GM23338 (cell line): ENCODE data around the gene NLGN1. TPM values are rescaled to one million over a fixed set of nuclear protein-coding genes. Genes with fewer than 3 reads are reported as not detected.

Experiments
- ATAC-seq: fragments of 200-7000 bp; cut with Tn5 transposase; 3 replicates; pipeline ENCODE4 v1.9.1; 2020
- DNase-seq: peaks from one replicate; pipeline ENCODE4 v3.0.0-alpha.2; 2015; ENCODE audit warnings: low spot score
- H2AFZ ChIP-seq: fragments of 200-600 bp; sonication (generic); 2 replicates; pipeline ENCODE4 v1.8.0; 2016; ENCODE audit warnings: antibody characterized with exemption, mild to moderate bottlenecking, moderate library complexity
- H3F3A ChIP-seq: fragments of 200-600 bp; sonication (generic); replicated peaks from 2 replicates; pipeline ENCODE4 v1.8.0; 2017; ENCODE audit warnings: antibody characterized with exemption, mixed run types, low read depth
- H3K27ac ChIP-seq: fragments of 200-600 bp; sonication (generic); 2 replicates; pipeline ENCODE4 v1.6.1; 2016; ENCODE audit warnings: low read depth
- H3K27me3 ChIP-seq: fragments of 200-600 bp; sonication (generic); 2 replicates; pipeline ENCODE4 v1.8.0; 2016; ENCODE audit warnings: mild to moderate bottlenecking, mixed run types, moderate library complexity; ENCODE audit not compliant: insufficient read depth
- H3K36me3 ChIP-seq: fragments of 200-600 bp; sonication (generic); 2 replicates; pipeline ENCODE4 v1.8.0; 2016; ENCODE audit warnings: mild to moderate bottlenecking; ENCODE audit not compliant: insufficient read depth
- H3K4me1 ChIP-seq: fragments of 200-600 bp; sonication (generic); 2 replicates; pipeline ENCODE4 v1.8.0; 2016; ENCODE audit warnings: mild to moderate bottlenecking, moderate library complexity; ENCODE audit not compliant: insufficient read depth
- H3K4me2 ChIP-seq: fragments of 200-600 bp; sonication (generic); 2 replicates; pipeline ENCODE4 v1.7.1; 2017; ENCODE audit warnings: mixed run types
- H3K4me3 ChIP-seq: fragments of 200-600 bp; sonication (generic); 2 replicates; pipeline ENCODE4 v1.6.1; 2016; ENCODE audit warnings: mixed run types
- H3K79me2 ChIP-seq: fragments of 200-600 bp; sonication (generic); replicated peaks from 2 replicates; pipeline ENCODE4 v1.8.0; 2017; ENCODE audit warnings: mild to moderate bottlenecking; ENCODE audit not compliant: insufficient read depth
- H3K9me2 ChIP-seq: fragments of 200-600 bp; sonication (generic); 2 replicates; pipeline ENCODE4 v1.8.0; 2017; ENCODE audit not compliant: insufficient read depth
- H4K20me1 ChIP-seq: fragments of 200-600 bp; sonication (generic); replicated peaks from 2 replicates; pipeline ENCODE4 v1.8.0; 2017; ENCODE audit warnings: mild to moderate bottlenecking; ENCODE audit not compliant: insufficient read depth
- H3K27ac Mint-ChIP-seq: 2 replicates; pipeline ENCODE4 v1.8.0; 2020; ENCODE audit warnings: inconsistent platforms, mild to moderate bottlenecking, moderate library complexity, mixed read lengths
- H3K27me3 Mint-ChIP-seq: 3 replicates; pipeline ENCODE4 v1.8.0; 2022; ENCODE audit warnings: low read depth, mild to moderate bottlenecking, moderate library complexity, mixed read lengths, inconsistent platforms; ENCODE audit not compliant: insufficient read depth, poor library complexity
- H3K36me3 Mint-ChIP-seq: 3 replicates; pipeline ENCODE4 v1.8.0; 2021; ENCODE audit warnings: low read depth, mild to moderate bottlenecking, inconsistent platforms, moderate library complexity, mixed read lengths
- H3K4me1 Mint-ChIP-seq: 3 replicates; pipeline ENCODE4 v1.8.0; 2020; ENCODE audit warnings: mild to moderate bottlenecking, inconsistent platforms, mixed read lengths
- H3K4me3 Mint-ChIP-seq: 3 replicates; pipeline ENCODE4 v1.8.0; 2021; ENCODE audit warnings: moderate library complexity, mild to moderate bottlenecking, inconsistent platforms, mixed read lengths
- H3K9me3 Mint-ChIP-seq: 3 replicates; pipeline ENCODE4 v1.8.0; 2020; ENCODE audit warnings: moderate library complexity, mild to moderate bottlenecking, inconsistent platforms, mixed read lengths
- CREB1 ChIP-seq: fragments of 250-450 bp; sonication (Bioruptor Pico); IDR thresholded peaks from 2 replicates; pipeline ENCODE4 v1.5.0; 2020; ENCODE audit warnings: low read depth, mild to moderate bottlenecking, moderate library complexity
- CTCF ChIP-seq, 2 experiments: fragments of 200-600 bp in 1 of 2; sonication (generic) in 1 of 2; conservative IDR thresholded peaks; 2 replicates each; pipeline versions ENCODE4 v1.5.1 to v1.6.1; 2016 to 2017; ENCODE audit warnings: antibody characterized with exemption in 2 of 2, low read depth in 2 of 2, mild to moderate bottlenecking in 2 of 2, moderate library complexity in 1 of 2
- ETS1 ChIP-seq: IDR thresholded peaks from 2 replicates; pipeline ENCODE4 v1.6.1; 2016; ENCODE audit warnings: antibody characterized with exemption
- EZH2phosphoT487 ChIP-seq: fragments of 200-600 bp; sonication (generic); IDR thresholded peaks from one replicate; pipeline ENCODE4 v1.8.1; 2018; ENCODE audit warnings: antibody characterized with exemption; ENCODE audit not compliant: unreplicated experiment
- POLR2AphosphoS5 ChIP-seq: IDR thresholded peaks from 2 replicates; pipeline ENCODE4 v1.6.1; 2016; ENCODE audit warnings: antibody characterized with exemption, low read depth
- REST ChIP-seq: IDR thresholded peaks from one replicate; pipeline ENCODE4 v1.6.1; 2018; ENCODE audit warnings: antibody characterized with exemption; ENCODE audit not compliant: unreplicated experiment
- ZNF331 ChIP-seq: fragments of 250-450 bp; sonication (Bioruptor Pico); IDR thresholded peaks from 2 replicates; pipeline ENCODE4 v1.5.0; 2020; ENCODE audit warnings: low read depth, mild to moderate bottlenecking, moderate library complexity
- polyA plus RNA-seq: library from polyadenylated mRNA; unstranded; fragments of >200 nt; fragmentation: Nextera tagmentation; extraction: Ambion mirVana; gene quantifications from 2 replicates; pipeline ENCODE4 v1.2.1, GENCODE V29; 2016
- total RNA-seq: library from RNA; depleted of rRNA; stranded (reverse); fragments of >200 nt; shearing (Covaris generic); gene quantifications from 2 replicates; pipeline ENCODE4 v1.2.3, GENCODE V29; 2014

Gene NLGN1
- total and polyA plus RNA-seq, 2 experiments from 2014 or later = 6.5 to 18.6 TPM

- no peak for TF ChIP-seq CREB1 (CRISPR knock-in tag)
- no peak for TF ChIP-seq CTCF (conservative IDR thresholded peaks at IDR 0.05; ENCODE audit: low read depth in 2 of 2)
- TF ChIP-seq ETS1 = no peak
- no peak for TF ChIP-seq ZNF331 (CRISPR knock-in tag)
- TF ChIP-seq REST = no peak
- TF ChIP-seq POLR2AphosphoS5 = no peak
Measured at GRCh38 chr3:174220775-174221554, 823.4 kb downstream of the NLGN1 start (continued).

GRCh38 chr3:174223042-174223441 lies 825.5 kb downstream of the NLGN1 start:
- Mint-ChIP-seq H3K4me1 (peaks cover 21% of the 10 kb centered on the region), H3K27ac (no peak overlapping the region; the same call in 1 of the 2 replicates), H3K4me3 (no peak overlapping the region), H3K9me3 (no peaks in the 10 kb centered on the region; the same call in 2 of the 3 replicates), H3K36me3 (peaks cover 8% of the 10 kb centered on the region; the same call in 1 of the 3 replicates), H3K27me3 (peaks cover 2% of the 10 kb centered on the region)
- no peaks in the 10 kb centered on the region for H3F3A ChIP-seq
- no peak overlapping the region for H3K4me2 ChIP-seq
- DNase-seq (no peak), ATAC-seq (no peak)
- no peak overlapping the region for H3K4me3 ChIP-seq
- H3K4me1 ChIP-seq = peaks cover 4% of the 10 kb centered on the region
- no peaks in the 10 kb centered on the region for H4K20me1 ChIP-seq
- H2AFZ ChIP-seq = peak overlapping the region; percentile 66; the same call in 1 of the 2 replicates
- H3K79me2 ChIP-seq = no peaks in the 10 kb centered on the region
- H3K27me3 ChIP-seq = no peaks in the 10 kb centered on the region
- H3K36me3 ChIP-seq = no peaks in the 10 kb centered on the region
- H3K9me2 ChIP-seq = peaks cover 7% of the 10 kb centered on the region; the same call in 1 of the 2 replicates
- H3K27ac ChIP-seq = no peak overlapping the region; the same call in 1 of the 2 replicates
- no peak for TF ChIP-seq EZH2phosphoT487
- no peak for TF ChIP-seq REST
